Psoas muscle (tissue), 8 donors: ENCODE results near the gene SMC4. TPM values are rescaled to one million over a fixed set of nuclear protein-coding genes. Genes with fewer than 3 reads are reported as not detected.

Experiments used
- ATAC-seq, 4 donors: fragments of 200-7000 bp; cut with Tn5 transposase; one replicate each; pipeline ENCODE4 v1.9.1; 2020; ENCODE audit warnings: moderate library complexity in 3 of 4, mild to moderate bottlenecking in 2 of 4
- DNase-seq, 2 donors: peaks; one replicate each; pipeline ENCODE4 v3.0.0-alpha.2; 2020
- H3K27ac ChIP-seq: fragments of 200-600 bp; one replicate; pipeline ENCODE4 v1.8.0; 2022
- H3K27me3 ChIP-seq, 3 donors: fragments of 200-600 bp in 1 of 3; one replicate each; pipeline versions ENCODE4 v1.6.1 to v1.8.0; 2013 to 2022; ENCODE audit warnings: low read length in 2 of 3, mild to moderate bottlenecking in 2 of 3, moderate library complexity in 1 of 3; ENCODE audit not compliant: insufficient read depth in 3 of 3
- H3K36me3 ChIP-seq, 2 donors: fragments of 200-600 bp in 1 of 2; one replicate each; pipeline versions ENCODE4 v1.6.1 to v1.8.0; 2013 to 2022; ENCODE audit warnings: low read depth in 1 of 2, mild to moderate bottlenecking in 1 of 2, moderate library complexity in 1 of 2; ENCODE audit not compliant: insufficient read depth in 1 of 2
- H3K4me1 ChIP-seq: fragments of 200-600 bp; one replicate; pipeline ENCODE4 v1.8.0; 2022
- H3K4me3 ChIP-seq: fragments of 200-600 bp; one replicate; pipeline ENCODE4 v1.8.0; 2022; ENCODE audit warnings: mild to moderate bottlenecking
- H3K9me3 ChIP-seq: fragments of 200-600 bp; one replicate; pipeline ENCODE4 v1.8.0; 2022
- WGBS, 3 donors: extraction: QIAGEN DNeasy Blood & Tissue Kit; methylation state at CpG; one replicate each; pipeline versions ENCODE4 v1.1.6 to v1.1.7; 2013; 5-methylcytosine and 5-hydroxymethylcytosine counted together
- intact Hi-C, 2 donors: fragments of 100-400 bp; cut with DNase I; formaldehyde crosslinking; loops; one replicate each; pipeline versions ENCODE4 v1.11.0 to v1.14.2; 2022
- polyA plus RNA-seq, 3 donors: library from polyadenylated mRNA; stranded (reverse); fragments of 200-250 nt; gene quantifications; one replicate each; pipeline ENCODE4 v1.2.3, GENCODE V29; 2013
- total RNA-seq, 4 donors: library from RNA; stranded (reverse); fragmentation: NEBNext Ultra II Directional in 2 of 4; extraction: Animal tissue kit (Norgen Biotek cat#: 25700) in 2 of 4; gene quantifications; one replicate each; pipeline versions ENCODE4 v1.2.1 to v1.2.4, GENCODE V29; 2021 to 2023
- TF ChIP-seq, protein P1 (sequence below): fragments of 200-600 bp; IDR thresholded peaks from one replicate; pipeline ENCODE4 v1.8.0; 2022; ENCODE audit warnings: antibody characterized with exemption
- donor health status: healthy with polysubstance abuse.
- donor health status: DM: no; HTN: no; CAD: no; lungs with moderate emphysema.
- donor health status: Bipolar disorder and iron deficiency.
- donor health status: healthy.
- donor health status: DM: yes; HTN: yes; CAD: no.
- donor health status: DM: no; HTN: no; CAD: no.
- donor health status: DM: no; HTN: no; CAD: no.
- donor health status: DM: yes; HTN: yes; CAD: no.

SMC4 gene
- total and polyA plus RNA-seq, 7 donors, result 6.9 to 17.3 (median 8.6) TPM

DNA sequence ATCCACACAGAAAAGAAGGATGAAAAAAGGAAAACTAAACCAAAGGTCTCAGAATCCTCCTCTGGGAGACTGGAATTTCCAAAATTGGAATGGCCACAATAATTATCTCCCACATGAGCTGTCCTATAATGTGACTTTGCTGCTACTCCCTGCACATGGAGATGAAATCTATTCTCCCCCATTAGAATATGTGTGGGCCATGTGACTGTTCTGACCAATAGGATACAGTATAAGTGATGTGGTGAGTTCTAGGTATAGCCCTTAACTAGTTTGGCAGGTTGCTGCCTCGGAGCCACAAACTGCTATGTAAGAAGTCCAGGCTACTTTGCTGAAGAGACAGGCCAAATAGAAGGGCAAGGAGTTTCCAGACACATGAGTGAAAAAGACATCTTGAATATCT is 45.0 kb downstream of the SMC4 start:
- Histone ChIP-seq H3K4me3 (no peak overlapping the region), H3K27ac (no peak overlapping the region), H3K4me1 (no peaks in the 10 kb centered on the region), H3K27me3 (peaks cover 0 to 16% (median 4%) of the 10 kb centered on the region in 3 donors), H3K9me3 (no peaks in the 10 kb centered on the region), H3K36me3 (no peaks in the 10 kb centered on the region)
- WGBS, 3 donors, result 93% methylated on average over 1 of the region's 1 CpG
- no peak for DNase-seq
- intact Hi-C loops, result no loop called here
- TF ChIP-seq, protein P1, sequence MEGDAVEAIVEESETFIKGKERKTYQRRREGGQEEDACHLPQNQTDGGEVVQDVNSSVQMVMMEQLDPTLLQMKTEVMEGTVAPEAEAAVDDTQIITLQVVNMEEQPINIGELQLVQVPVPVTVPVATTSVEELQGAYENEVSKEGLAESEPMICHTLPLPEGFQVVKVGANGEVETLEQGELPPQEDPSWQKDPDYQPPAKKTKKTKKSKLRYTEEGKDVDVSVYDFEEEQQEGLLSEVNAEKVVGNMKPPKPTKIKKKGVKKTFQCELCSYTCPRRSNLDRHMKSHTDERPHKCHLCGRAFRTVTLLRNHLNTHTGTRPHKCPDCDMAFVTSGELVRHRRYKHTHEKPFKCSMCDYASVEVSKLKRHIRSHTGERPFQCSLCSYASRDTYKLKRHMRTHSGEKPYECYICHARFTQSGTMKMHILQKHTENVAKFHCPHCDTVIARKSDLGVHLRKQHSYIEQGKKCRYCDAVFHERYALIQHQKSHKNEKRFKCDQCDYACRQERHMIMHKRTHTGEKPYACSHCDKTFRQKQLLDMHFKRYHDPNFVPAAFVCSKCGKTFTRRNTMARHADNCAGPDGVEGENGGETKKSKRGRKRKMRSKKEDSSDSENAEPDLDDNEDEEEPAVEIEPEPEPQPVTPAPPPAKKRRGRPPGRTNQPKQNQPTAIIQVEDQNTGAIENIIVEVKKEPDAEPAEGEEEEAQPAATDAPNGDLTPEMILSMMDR, result no peak
- no peak for ATAC-seq

DNA sequence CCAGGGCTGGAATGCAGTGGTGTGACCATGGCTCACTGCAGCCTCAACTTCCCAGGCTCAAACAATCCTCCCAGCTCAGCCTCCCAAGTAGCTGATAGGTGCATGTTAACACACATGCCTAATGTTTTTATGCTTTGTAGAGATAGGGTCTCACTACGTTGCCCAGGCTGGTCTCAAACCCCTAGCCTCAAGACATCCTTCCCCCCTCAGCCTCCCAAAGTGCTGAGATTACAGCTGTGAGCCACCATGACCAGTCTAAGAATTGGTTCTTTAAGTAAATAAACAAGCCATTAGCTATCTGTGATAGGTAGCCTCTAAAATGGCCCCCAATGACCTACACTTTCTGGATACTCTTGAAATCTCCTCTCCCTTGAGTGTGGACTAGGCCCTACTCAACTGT is 46.4 kb downstream of the SMC4 start:
- Histone ChIP-seq H3K36me3 (no peaks in the 10 kb centered on the region), H3K27me3 (peaks cover 0 to 30% (median 13%) of the 10 kb centered on the region in 3 donors), H3K9me3 (no peaks in the 10 kb centered on the region), H3K27ac (no peak overlapping the region), H3K4me3 (no peak overlapping the region), H3K4me1 (peaks cover 9% of the 10 kb centered on the region)
- 95 to 100% (median 98%) methylated on average over 1 of the region's 1 CpG for WGBS, 3 donors
- intact Hi-C loops, result no loop called here
- TF ChIP-seq, protein P1, result no peak
- no peak for ATAC-seq
- DNase-seq, result no peak

DNA sequence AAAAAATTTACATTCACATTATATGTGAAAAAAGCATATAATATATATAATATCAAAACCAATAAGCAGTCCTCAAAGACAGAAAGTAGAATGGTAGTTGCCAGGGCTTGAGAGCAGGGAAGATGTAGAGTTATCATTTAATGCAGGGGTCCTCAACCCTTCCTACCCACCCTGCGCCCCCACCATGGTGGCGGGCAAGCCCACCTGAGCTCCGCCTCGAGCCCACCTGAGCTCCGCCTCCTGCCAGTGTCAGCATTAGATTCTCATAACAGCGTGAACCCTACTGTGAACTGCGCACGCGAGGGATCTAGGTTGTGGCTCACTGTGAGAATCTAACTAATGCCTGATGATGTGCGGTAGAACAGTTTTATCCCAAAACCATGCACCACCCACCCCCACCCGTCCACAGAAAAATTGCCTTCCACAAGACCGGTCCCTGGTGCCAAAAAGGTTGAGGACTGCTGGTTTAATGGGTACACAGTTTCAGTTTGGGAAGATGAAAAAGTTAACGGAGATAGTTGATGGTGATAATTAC is 47.1 kb downstream of the SMC4 start:
- WGBS, 3 donors, result 93 to 96% (median 95%) methylated on average over 13 of the region's 13 CpGs
- no peaks in the 10 kb centered on the region for H3K9me3 ChIP-seq
- intact Hi-C loops, result no loop called here
- TF ChIP-seq, protein P1, result no peak
- H3K36me3 ChIP-seq, result no peaks in the 10 kb centered on the region
- DNase-seq (no peak), ATAC-seq (no peak)
- H3K27ac ChIP-seq, result no peak overlapping the region
- H3K27me3 ChIP-seq, result peaks cover 0 to 31% (median 13%) of the 10 kb centered on the region in 3 donors
- H3K4me1 ChIP-seq, result peaks cover 9% of the 10 kb centered on the region
- H3K4me3 ChIP-seq, result no peak overlapping the region

DNA sequence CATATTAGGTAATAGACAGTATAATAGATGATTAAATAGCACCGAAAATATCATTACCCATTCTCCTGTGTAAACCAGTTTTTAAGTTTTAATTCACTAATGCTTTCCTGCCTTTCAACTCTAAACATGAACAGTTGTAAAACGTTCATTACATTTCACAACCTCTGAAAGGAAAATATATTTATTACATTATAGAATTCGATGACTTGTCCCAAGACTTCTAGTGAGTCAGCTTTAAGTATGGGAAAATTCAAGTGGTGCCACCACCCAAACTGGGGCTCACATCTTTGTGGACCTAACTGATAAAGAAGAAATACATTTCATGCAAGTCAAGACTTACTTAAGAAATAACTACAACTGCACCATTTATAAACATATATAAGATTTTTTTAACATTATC is 48.1 kb downstream of the SMC4 start:
- peaks cover 9% of the 10 kb centered on the region for H3K4me1 ChIP-seq
- H3K9me3 ChIP-seq, result no peaks in the 10 kb centered on the region
- intact Hi-C loops, result no loop called here
- no peak overlapping the region for H3K27ac ChIP-seq
- no peaks in the 10 kb centered on the region for H3K36me3 ChIP-seq
- no peak for DNase-seq
- no peak overlapping the region for H3K4me3 ChIP-seq
- WGBS, 3 donors, result 61 to 64% (median 62%) methylated on average over 3 of the region's 3 CpGs
- ATAC-seq, result no peak
- TF ChIP-seq, protein P1, result no peak
- H3K27me3 ChIP-seq, result peaks cover 0 to 31% (median 13%) of the 10 kb centered on the region in 3 donors
